IMR-90 (cell line): ENCODE results near the gene SEZ6L2. TPM values are rescaled to one million over a fixed set of nuclear protein-coding genes. Genes with fewer than 3 reads are reported as not detected.

Source experiments
- ATAC-seq: fragments of 200-7000 bp; cut with Tn5 transposase; 2 replicates; pipeline ENCODE4 v1.9.1; 2020; ENCODE audit warnings: low read depth, mild to moderate bottlenecking, moderate library complexity
- BruUV-seq: library from RNA; stranded (reverse); fragments of 400-500 nt; replicated peaks from 2 replicates; lab custom pipeline; 2021; lab: Mats Ljungman, UMichigan
- CTCF ChIA-PET: fragments of 300-600 bp; formaldehyde crosslinking; extraction: SDS; loops from one replicate; lab custom pipeline; 2021; ENCODE audit warnings: antibody characterized with exemption; lab: Yijun Ruan, JAX
- POLR2A ChIA-PET: fragments of 300-600 bp; sonication (Branson Sonifier 250); formaldehyde crosslinking; loops from one replicate; lab custom pipeline; 2022; ENCODE audit warnings: antibody characterized with exemption; ENCODE audit not compliant: unreplicated experiment; lab: Charles Lee
- DNase-seq: peaks from one replicate; pipeline ENCODE4 v3.0.0; 2013
- H2AFZ ChIP-seq: replicated peaks from 2 replicates; pipeline ENCODE3; 2013; ENCODE audit warnings: low read length, mild to moderate bottlenecking; ENCODE audit not compliant: poor library complexity
- H2AK5ac ChIP-seq: 2 replicates; pipeline ENCODE4 v1.6.1; 2013; ENCODE audit warnings: low read depth, low read length, inconsistent platforms
- H2AK9ac ChIP-seq: replicated peaks from 2 replicates; pipeline ENCODE3; 2013; ENCODE audit warnings: mild to moderate bottlenecking, low read depth, low read length, moderate library complexity; ENCODE audit not compliant: poor library complexity
- H2BK120ac ChIP-seq: 2 replicates; pipeline ENCODE4 v1.6.1; 2013; ENCODE audit warnings: low read depth, low read length, inconsistent platforms
- H2BK15ac ChIP-seq: 3 replicates; pipeline ENCODE4 v1.6.1; 2013; ENCODE audit warnings: low read depth, low read length, inconsistent platforms
- H2BK20ac ChIP-seq: 2 replicates; pipeline ENCODE4 v1.6.1; 2013; ENCODE audit warnings: low read depth, mild to moderate bottlenecking, inconsistent platforms, low read length, moderate library complexity
- H2BK5ac ChIP-seq: 2 replicates; pipeline ENCODE4 v1.6.1; 2013; ENCODE audit warnings: mild to moderate bottlenecking, low read depth, low read length, inconsistent platforms; ENCODE audit not compliant: poor library complexity, severe bottlenecking
- H3K14ac ChIP-seq: replicated peaks from 2 replicates; pipeline ENCODE4 v1.6.1; 2013; ENCODE audit warnings: low read depth, low read length, inconsistent platforms
- H3K18ac ChIP-seq: 2 replicates; pipeline ENCODE4 v1.6.1; 2013; ENCODE audit warnings: low read depth, low read length, control low read depth
- H3K23ac ChIP-seq: 2 replicates; pipeline ENCODE4 v1.6.1; 2013; ENCODE audit warnings: low read depth, low read length, inconsistent platforms
- H3K27ac ChIP-seq: 2 replicates; pipeline ENCODE4 v1.5.1; 2013; ENCODE audit warnings: mild to moderate bottlenecking, control low read depth, low read length; ENCODE audit not compliant: insufficient read depth
- H3K27me3 ChIP-seq: 2 replicates; pipeline ENCODE4 v1.6.1; 2013; ENCODE audit warnings: low read length; ENCODE audit not compliant: control insufficient read depth, insufficient read depth
- H3K36me3 ChIP-seq: 2 replicates; pipeline ENCODE4 v1.6.1; 2013; ENCODE audit warnings: low read length, mixed read lengths; ENCODE audit not compliant: control insufficient read depth, insufficient read depth
- H3K4ac ChIP-seq: 2 replicates; pipeline ENCODE4 v1.6.1; 2013; ENCODE audit warnings: low read depth, low read length, inconsistent platforms
- H3K4me1 ChIP-seq: 2 replicates; pipeline ENCODE4 v1.6.1; 2013; ENCODE audit warnings: low read length, mixed read lengths; ENCODE audit not compliant: control insufficient read depth, insufficient read depth
- H3K4me2 ChIP-seq: 2 replicates; pipeline ENCODE4 v1.6.1; 2013; ENCODE audit warnings: low read depth, mild to moderate bottlenecking, control low read depth, low read length, moderate library complexity
- H3K4me3 ChIP-seq: 2 replicates; pipeline ENCODE4 v1.5.1; 2013; ENCODE audit warnings: low read depth, mild to moderate bottlenecking, control low read depth, low read length, moderate library complexity; ENCODE audit not compliant: insufficient read depth
- H3K56ac ChIP-seq: 2 replicates; pipeline ENCODE4 v1.6.1; 2013; ENCODE audit warnings: low read length, inconsistent platforms; ENCODE audit not compliant: insufficient read depth; ENCODE audit errors: extremely low read depth
- H3K79me1 ChIP-seq, 2 experiments: 2 replicates each; pipeline ENCODE4 v1.6.1; 2013; ENCODE audit warnings: low read length in 2 of 2, inconsistent platforms in 1 of 2, low read depth in 1 of 2
- H3K9ac ChIP-seq: 2 replicates; pipeline ENCODE4 v1.6.1; 2013; ENCODE audit warnings: low read depth, low read length, control low read depth
- H3K9me1 ChIP-seq: 2 replicates; pipeline ENCODE4 v1.6.1; 2013; ENCODE audit warnings: low read length, inconsistent platforms; ENCODE audit not compliant: insufficient read depth
- H3K9me3 ChIP-seq: 2 replicates; pipeline ENCODE4 v1.6.1; 2013; ENCODE audit warnings: low read length; ENCODE audit not compliant: control insufficient read depth, insufficient read depth
- H4K20me1 ChIP-seq: 2 replicates; pipeline ENCODE4 v1.6.1; 2013; ENCODE audit warnings: low read length, inconsistent platforms; ENCODE audit not compliant: insufficient read depth
- H4K5ac ChIP-seq: 2 replicates; pipeline ENCODE4 v1.6.1; 2013; ENCODE audit warnings: mild to moderate bottlenecking, low read depth, low read length, control low read depth
- H4K8ac ChIP-seq, 2 experiments: 2 replicates each; pipeline ENCODE4 v1.6.1; 2013; ENCODE audit warnings: low read depth in 2 of 2, low read length in 2 of 2, control low read depth in 1 of 2, inconsistent platforms in 1 of 2
- H4K91ac ChIP-seq: 2 replicates; pipeline ENCODE4 v1.6.1; 2013; ENCODE audit warnings: low read depth, low read length, inconsistent platforms; ENCODE audit not compliant: insufficient read depth
- CEBPB ChIP-seq: IDR thresholded peaks from 2 replicates; pipeline ENCODE4 v1.6.1; 2012; ENCODE audit warnings: low read depth, low read length, improper control_type of control experiment
- MAFK ChIP-seq: IDR thresholded peaks from 2 replicates; pipeline ENCODE4 v1.6.1; 2012; ENCODE audit warnings: low read depth, low read length, improper control_type of control experiment
- WGBS, 2 experiments: methylation state at CpG; one replicate each; pipeline versions ENCODE4 v1.1.5 to v1.1.7; 2013; ENCODE audit warnings: missing lambda C conversion rate in 2 of 2; ENCODE audit not compliant: insufficient read length in 1 of 2; ENCODE audit errors: extremely low coverage in 2 of 2; 5-methylcytosine and 5-hydroxymethylcytosine counted together
- dilution Hi-C: fragments of 300-500 bp; cut with HindIII; formaldehyde crosslinking; loops from one replicate; pipeline ENCODE4 v1.14.3; 2018; ENCODE audit warnings: low sequenced_read_pairs; ENCODE audit not compliant: unreplicated experiment
- in situ Hi-C: fragments of 300-500 bp; cut with MboI; formaldehyde crosslinking; loops from 3 replicates; pipeline ENCODE4 v1.14.3; 2019; ENCODE audit warnings: low sequenced_read_pairs, inconsistent platforms, mixed read lengths
- intact Hi-C: fragments of 100-400 bp; cut with micrococcal nuclease; formaldehyde crosslinking; loops from 2 replicates; pipeline ENCODE4 v1.10.0; 2022
- polyA plus RNA-seq, 3 experiments: library from polyadenylated mRNA; depleted of rRNA; stranded (reverse); fragments of >200 nt; gene quantifications; 2 replicates each; pipeline ENCODE4 v1.2.3, GENCODE V29; 2012; ENCODE audit warnings: low replicate concordance in 1 of 3
- total RNA-seq: library from RNA; depleted of rRNA; stranded (reverse); fragments of >200 nt; gene quantifications from 2 replicates; pipeline ENCODE4 v1.2.3, GENCODE V29; 2012

The SEZ6L2 gene
- total and polyA plus RNA-seq, 2 of the 4 experiments (the other 2 are of a cell fraction) = 0.72 to 10.5 TPM

DNA sequence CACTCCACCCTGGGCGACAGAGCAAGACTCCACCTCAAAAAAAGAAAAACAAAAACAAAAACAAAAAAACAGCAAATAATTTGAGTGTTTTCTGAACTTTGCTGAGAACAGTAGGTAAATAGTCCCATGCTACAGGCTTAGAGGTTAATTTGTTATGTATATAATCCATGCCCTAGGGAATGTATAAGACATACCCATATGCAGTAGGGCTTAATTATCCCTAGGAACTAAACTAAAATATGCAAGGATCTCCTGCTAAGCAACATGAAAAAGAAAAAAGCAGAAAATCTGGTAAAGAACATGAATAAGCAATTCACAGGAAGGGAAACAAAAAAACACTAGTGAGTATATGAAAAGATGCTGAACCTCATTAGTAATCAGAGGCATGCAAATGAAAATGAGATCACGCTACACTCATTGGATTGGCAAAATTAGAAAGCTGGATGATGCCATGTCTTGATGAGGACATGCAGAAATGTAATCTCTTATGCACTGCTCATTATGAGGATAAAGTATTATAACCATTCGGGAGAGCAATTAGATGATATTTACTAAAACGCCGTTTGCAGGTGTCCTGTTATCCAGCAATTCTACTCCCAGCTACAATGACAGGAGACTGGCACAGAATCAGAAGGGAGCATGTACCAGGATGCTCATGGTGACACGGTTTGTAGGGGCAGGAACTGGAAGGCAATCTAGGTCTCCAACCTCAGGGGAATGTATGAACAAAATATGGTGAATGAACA is 21.1 kb upstream of the SEZ6L2 start:
- no peak overlapping the region for H4K91ac ChIP-seq
- peaks cover 8% of the 10 kb centered on the region for H4K20me1 ChIP-seq
- peaks cover 21% of the 10 kb centered on the region for H3K36me3 ChIP-seq
- no peak overlapping the region for H2AK9ac ChIP-seq
- dilution Hi-C loops = no loop called here
- peaks cover 8% of the 10 kb centered on the region; the same call in 1 of the 2 replicates for H3K9me1 ChIP-seq
- in situ Hi-C loops = no loop called here
- POLR2A ChIA-PET = no interaction called here
- H3K27ac ChIP-seq = no peak overlapping the region
- no peak overlapping the region for H2BK15ac ChIP-seq
- H3K4me2 ChIP-seq = no peak overlapping the region
- TF ChIP-seq CEBPB = no peak
- no peak for TF ChIP-seq MAFK
- intact Hi-C loops = no loop called here
- H2AK5ac ChIP-seq = no peak overlapping the region
- H3K79me1 ChIP-seq = peaks cover 23 to 36% of the 10 kb centered on the region in 2 experiments
- H3K4ac ChIP-seq = no peak overlapping the region
- no peak overlapping the region for H2AFZ ChIP-seq
- no TSS peak for BruUV-seq
- no peak overlapping the region for H4K5ac ChIP-seq
- no peak overlapping the region for H4K8ac ChIP-seq
- H3K9me3 ChIP-seq = no peaks in the 10 kb centered on the region
- no peak overlapping the region for H3K9ac ChIP-seq
- H2BK120ac ChIP-seq = no peak overlapping the region
- H3K27me3 ChIP-seq = no peaks in the 10 kb centered on the region
- no peak overlapping the region for H3K18ac ChIP-seq
- no peak overlapping the region for H3K56ac ChIP-seq
- H2BK5ac ChIP-seq = no peak overlapping the region
- no peak overlapping the region for H3K14ac ChIP-seq
- CTCF ChIA-PET = no interaction called here
- H3K23ac ChIP-seq = no peak overlapping the region
- H3K4me3 ChIP-seq = no peak overlapping the region
- 80% methylated on average over 2 of the region's 6 CpGs; no CpG with 5 or more reads in 1 of the 2 experiments for WGBS, 2 experiments
- ATAC-seq (no peak), DNase-seq (no peak)
- no peak overlapping the region for H2BK20ac ChIP-seq
- H3K4me1 ChIP-seq = peaks cover 4% of the 10 kb centered on the region
